ENCODE results near the gene KY. TPM values are rescaled to one million over a fixed set of nuclear protein-coding genes. Genes with fewer than 3 reads are reported as not detected.

KY gene
- total and polyA plus RNA-seq, 4 donors = 0.05 to 0.08 TPM; not detected in 2

GRCh38 chr3:134652886-134653630 lies 2.2 kb upstream of the KY start:
- peaks cover 0 to 4% (median 0%) of the 10 kb centered on the region in 4 donors for H3K27me3 ChIP-seq (ENCODE audit: control insufficient read depth in 4 of 4, insufficient read depth in 4 of 4, low read length in 3 of 4)
- H3K4me3 ChIP-seq (ENCODE audit: low read depth in 1 of 3, low read length in 3 of 3) = no peak overlapping the region
- WGBS = 90% methylated on average over 7 of the region's 7 CpGs
- DNase-seq (ENCODE audit: low spot score) = no peak
- no peak overlapping the region for H3K27ac ChIP-seq (ENCODE audit: low read depth in 1 of 2, low read length in 2 of 2)
- TF ChIP-seq JUND (IDR thresholded peaks at IDR 0.05) (no peak), REST (IDR thresholded peaks at IDR 0.05) (no peak), FOXA1 (IDR thresholded peaks at IDR 0.05) (no peak), RAD21 (IDR thresholded peaks at IDR 0.05) (no peak), ATF3 (IDR thresholded peaks at IDR 0.05) (no peak), NR2F2 (IDR thresholded peaks at IDR 0.05) (no peak), YY1 (IDR thresholded peaks at IDR 0.05) (no peak), RXRA (IDR thresholded peaks at IDR 0.05) (no peak), SP1 (IDR thresholded peaks at IDR 0.05) (no peak), HNF4G (IDR thresholded peaks at IDR 0.05) (no peak), CTCF (IDR thresholded peaks at IDR 0.05; ENCODE audit: low read depth, low read length, missing input control) (no peak), ZBTB33 (IDR thresholded peaks at IDR 0.05) (no peak)
- H3K9ac ChIP-seq (ENCODE audit: low read depth in 1 of 2, low read length in 2 of 2) = no peak overlapping the region
- H3K4me1 ChIP-seq (ENCODE audit: control insufficient read depth in 4 of 4, insufficient read depth in 4 of 4, low read length in 3 of 4) = peaks cover 4 to 12% (median 10%) of the 10 kb centered on the region in 4 donors
- H3K9me3 ChIP-seq (ENCODE audit: control insufficient read depth in 4 of 4, low read length in 3 of 4) = no peaks in the 10 kb centered on the region
- no peaks in the 10 kb centered on the region for H3K36me3 ChIP-seq (ENCODE audit: control insufficient read depth in 4 of 4, insufficient read depth in 3 of 4, low read depth in 1 of 4, low read length in 3 of 4)

- no peaks in the 10 kb centered on the region for H3K36me3 ChIP-seq (ENCODE audit: control insufficient read depth in 4 of 4, insufficient read depth in 3 of 4, low read depth in 1 of 4, low read length in 3 of 4)
- DNase-seq (ENCODE audit: low spot score) = no peak
- no peak for TF ChIP-seq ZBTB33 (IDR thresholded peaks at IDR 0.05)
- no peak for TF ChIP-seq RXRA (IDR thresholded peaks at IDR 0.05)
- no peak for TF ChIP-seq RAD21 (IDR thresholded peaks at IDR 0.05)
- TF ChIP-seq TAF1 (conservative IDR thresholded peaks at IDR 0.05) = no peak
- TF ChIP-seq HNF4G (IDR thresholded peaks at IDR 0.05) = no peak
- no peak for TF ChIP-seq NR2F2 (IDR thresholded peaks at IDR 0.05)
- TF ChIP-seq MAX (IDR thresholded peaks at IDR 0.05) = no peak
- TF ChIP-seq FOXA2 (IDR thresholded peaks at IDR 0.05) = no peak
- TF ChIP-seq FOXA1 (IDR thresholded peaks at IDR 0.05) = no peak
- no peak for TF ChIP-seq SP1 (IDR thresholded peaks at IDR 0.05)
- TF ChIP-seq REST (IDR thresholded peaks at IDR 0.05) = no peak
- no peak for TF ChIP-seq HNF4A (conservative IDR thresholded peaks at IDR 0.05)
- no peak for TF ChIP-seq EGR1 (IDR thresholded peaks at IDR 0.05; ENCODE audit: low read depth in 2 of 2)
Observed at GRCh38 chr3:134652409-134652831, 1.6 kb upstream of the KY start.

More at GRCh38 chr3:134652409-134652831, 1.6 kb upstream of the KY start:
- WGBS = 89% methylated on average over 7 of the region's 7 CpGs
- Histone ChIP-seq H3K9ac (ENCODE audit: low read depth in 1 of 2, low read length in 2 of 2) (no peak overlapping the region), H3K27ac (ENCODE audit: low read depth in 1 of 2, low read length in 2 of 2) (no peak overlapping the region), H3K27me3 (ENCODE audit: control insufficient read depth in 4 of 4, insufficient read depth in 4 of 4, low read length in 3 of 4) (peaks cover 0 to 4% (median 0%) of the 10 kb centered on the region in 4 donors), H3K9me3 (ENCODE audit: control insufficient read depth in 4 of 4, low read length in 3 of 4) (no peaks in the 10 kb centered on the region), H3K4me1 (ENCODE audit: control insufficient read depth in 4 of 4, insufficient read depth in 4 of 4, low read length in 3 of 4) (peaks cover 4 to 12% (median 10%) of the 10 kb centered on the region in 4 donors), H3K4me3 (ENCODE audit: low read depth in 1 of 3, low read length in 3 of 3) (no peak overlapping the region)

Data from liver (tissue), 9 donors.